GM21717 (cell line): ENCODE data around the gene MRPL32.

Experiments
- ATAC-seq: cut with Tn5 transposase; IDR thresholded peaks from one replicate; pipeline ENCODE4 v1.9.1; 2021; ENCODE audit warnings: mild to moderate bottlenecking, moderate library complexity; ENCODE audit not compliant: unreplicated experiment

MRPL32 gene

DNA sequence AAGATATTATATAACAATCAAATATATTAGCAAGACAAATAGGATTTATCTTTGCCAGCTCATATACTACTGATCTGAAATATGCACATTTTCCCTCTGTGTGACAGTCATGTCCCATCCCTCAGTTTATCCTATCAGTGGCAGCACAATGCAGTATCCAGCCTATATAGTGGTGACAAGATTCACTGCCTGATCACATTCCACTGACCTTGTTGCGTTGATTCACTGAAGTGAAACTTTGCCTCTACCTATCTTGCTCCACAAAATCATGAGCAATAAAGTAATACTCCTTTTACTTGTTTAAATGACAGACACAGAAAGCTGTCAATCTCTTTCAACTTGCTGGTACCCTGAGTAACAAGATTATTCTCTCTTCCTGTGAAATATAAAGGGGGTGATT, 6.5 kb upstream of the MRPL32 start:
- no peak for ATAC-seq

DNA sequence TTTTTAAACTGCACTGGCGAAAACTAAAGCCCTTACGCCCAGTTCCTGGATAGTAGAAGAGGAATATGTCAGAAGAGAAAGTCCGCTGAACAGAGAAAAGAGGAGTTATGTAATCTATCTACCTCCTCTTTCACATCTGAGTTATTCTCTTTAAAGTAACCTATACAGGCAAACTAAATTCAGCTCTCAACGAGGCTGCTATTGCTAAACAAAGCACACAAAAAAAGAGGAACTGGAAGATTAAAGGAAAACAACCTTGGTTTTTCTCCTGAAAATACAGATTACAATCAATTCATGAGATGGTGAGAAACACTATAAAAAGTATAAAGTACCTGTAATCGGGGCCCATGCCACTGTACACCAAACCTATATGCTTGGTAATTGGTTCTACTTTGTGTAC, 6.0 kb upstream of the MRPL32 start:
- ATAC-seq: no peak

DNA sequence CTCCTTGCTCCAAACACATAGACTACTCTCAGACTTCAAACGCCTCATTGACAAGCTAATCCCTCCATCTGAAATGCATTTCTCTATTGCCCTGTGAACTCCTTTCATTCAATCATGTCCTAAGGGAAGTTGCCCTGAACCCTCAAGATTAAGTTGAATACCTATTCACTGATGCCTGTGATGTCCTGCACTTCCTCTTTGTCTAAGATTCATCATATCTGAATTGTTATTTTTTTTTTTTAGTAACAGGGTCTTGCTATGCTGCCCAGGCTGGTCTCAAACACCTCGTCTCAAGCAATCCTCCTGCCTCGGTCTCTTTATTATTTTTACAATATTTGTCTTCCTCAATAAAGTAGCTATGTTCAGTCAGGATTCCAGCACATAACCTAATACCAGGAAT, 3.4 kb upstream of the MRPL32 start:
- ATAC-seq: no peak

DNA sequence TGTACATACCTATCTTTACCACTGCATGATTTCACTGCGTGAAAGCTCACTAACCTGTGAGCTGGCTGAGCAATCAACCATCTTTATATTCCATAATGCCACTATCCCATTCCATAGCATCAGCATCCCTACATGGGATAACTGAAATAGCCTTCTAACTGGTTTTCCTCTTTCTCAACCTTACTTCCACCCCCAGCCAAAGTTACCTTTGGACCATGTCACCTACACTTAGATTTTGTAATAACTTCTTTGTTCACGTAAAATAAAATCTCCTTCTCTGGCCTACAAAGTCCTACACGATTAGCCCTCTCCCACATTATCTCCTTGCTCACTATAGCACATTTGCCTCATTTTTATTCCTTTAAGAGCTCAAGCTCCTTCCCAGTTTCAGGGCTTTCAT, 2.7 kb upstream of the MRPL32 start:
- no peak for ATAC-seq

DNA sequence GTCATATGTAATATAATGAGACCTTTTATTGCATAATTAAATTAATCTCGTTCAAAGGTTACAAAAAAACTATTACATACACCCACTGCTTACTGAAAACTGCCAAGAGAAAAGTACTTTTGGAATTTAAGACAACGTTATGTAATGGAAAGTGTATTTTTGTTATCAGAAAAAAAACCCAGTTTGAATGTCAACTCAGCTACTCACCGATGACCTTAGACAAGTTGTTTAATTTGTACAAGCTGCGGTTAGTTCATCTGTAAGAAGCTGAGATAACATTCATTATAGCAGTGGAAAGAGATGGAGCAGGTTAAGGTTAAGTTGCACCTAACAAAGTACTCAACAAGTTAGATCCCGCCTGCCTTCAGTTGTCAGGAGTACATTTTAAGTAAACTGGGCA, 1.3 kb upstream of the MRPL32 start:
- no peak for ATAC-seq

DNA sequence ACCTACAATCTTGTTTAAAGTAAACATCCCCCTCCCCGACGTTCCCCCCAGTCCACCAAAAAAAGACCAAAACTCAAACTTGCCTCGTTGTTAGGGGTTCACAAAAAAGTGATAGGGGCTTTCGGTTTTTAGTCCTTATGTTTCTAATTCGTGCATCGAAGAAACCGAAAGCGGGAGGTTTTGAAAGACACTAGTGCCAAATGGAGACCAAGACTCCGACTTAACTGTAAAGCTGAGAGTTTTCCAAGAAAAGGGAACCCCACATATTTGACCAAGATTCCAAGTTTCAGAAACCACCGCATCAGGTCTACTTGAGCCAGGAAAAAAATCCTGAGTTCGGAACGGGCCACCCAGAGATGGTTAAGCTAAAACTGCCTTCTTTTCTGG, 736 bp upstream of the MRPL32 start:
- peak; percentile 11 for ATAC-seq

DNA sequence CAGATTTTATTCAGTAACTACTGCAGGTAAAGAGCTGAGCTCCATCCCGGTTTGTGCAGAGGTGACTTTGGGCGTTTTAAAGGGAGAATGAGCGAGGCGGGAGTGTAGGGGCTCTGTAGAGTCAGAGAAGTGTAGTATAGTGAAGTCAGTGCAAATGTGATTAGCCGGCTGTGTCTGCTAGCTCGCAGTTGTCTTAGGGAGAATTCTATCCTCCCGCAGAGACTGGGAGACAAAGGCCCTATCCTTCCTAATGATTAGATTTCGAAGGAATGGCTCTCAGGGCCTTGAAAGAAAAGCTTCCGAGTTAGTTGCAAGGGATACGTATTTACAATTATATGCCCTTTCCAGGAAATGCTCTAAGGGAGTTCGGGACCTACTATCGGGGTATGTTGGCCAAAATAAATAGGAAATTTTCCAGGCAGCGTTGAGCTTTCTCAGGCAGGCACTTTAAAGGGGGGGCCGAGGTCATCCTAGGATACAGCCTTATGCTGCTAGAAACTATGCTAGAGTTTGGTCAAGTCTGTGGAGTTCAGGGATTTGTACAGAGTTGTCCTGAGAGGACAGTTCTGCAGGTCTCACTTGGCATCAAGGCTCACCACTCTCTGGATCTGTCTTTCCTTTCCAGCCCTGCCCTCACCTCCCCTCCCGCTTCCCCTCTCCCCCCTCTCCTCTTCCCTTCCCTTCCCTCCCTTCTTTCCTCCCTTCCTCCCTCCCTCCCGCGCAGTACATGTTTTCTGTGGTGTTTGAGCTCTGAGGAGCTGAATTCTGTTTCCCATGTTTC, 825 bp downstream of the MRPL32 start:
- ATAC-seq: no peak

DNA sequence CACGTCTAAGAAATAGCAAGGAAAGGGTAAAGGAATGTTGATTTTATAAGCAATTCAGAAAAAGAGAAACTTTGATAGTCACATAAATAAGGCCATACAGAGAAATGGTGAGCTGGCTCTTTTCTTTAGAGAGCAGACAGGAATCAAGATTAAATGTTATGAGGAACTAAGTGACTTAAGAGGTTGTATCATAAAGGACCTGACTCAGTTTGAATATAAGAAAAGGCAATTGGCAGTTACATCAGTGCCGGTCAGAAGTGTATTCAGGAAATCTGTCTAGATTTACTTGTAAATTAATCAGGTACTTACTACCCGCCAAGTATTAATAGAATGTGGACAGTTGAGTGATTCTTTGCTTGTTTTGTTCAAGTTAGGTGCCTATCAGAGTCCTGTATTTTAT, 2.1 kb downstream of the MRPL32 start:
- no peak for ATAC-seq

DNA sequence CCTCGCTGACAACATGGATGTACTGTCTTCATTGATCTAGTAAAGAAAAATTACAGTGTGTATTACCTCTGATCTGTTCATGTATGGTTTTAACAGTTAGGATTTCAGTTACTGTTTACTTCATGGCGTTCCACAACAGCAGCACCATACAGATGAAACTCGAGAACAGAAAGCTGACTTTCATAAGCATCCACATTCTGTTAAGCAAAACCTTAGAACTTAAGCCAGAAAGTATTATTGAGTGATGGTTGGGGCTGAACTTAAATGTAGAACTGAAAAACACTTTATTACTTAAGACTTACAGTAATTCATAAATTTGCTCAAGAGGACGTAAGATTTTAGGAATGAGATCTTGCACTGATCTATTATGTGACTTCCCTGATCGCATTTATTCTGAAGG, 3.7 kb downstream of the MRPL32 start:
- ATAC-seq: no peak

DNA sequence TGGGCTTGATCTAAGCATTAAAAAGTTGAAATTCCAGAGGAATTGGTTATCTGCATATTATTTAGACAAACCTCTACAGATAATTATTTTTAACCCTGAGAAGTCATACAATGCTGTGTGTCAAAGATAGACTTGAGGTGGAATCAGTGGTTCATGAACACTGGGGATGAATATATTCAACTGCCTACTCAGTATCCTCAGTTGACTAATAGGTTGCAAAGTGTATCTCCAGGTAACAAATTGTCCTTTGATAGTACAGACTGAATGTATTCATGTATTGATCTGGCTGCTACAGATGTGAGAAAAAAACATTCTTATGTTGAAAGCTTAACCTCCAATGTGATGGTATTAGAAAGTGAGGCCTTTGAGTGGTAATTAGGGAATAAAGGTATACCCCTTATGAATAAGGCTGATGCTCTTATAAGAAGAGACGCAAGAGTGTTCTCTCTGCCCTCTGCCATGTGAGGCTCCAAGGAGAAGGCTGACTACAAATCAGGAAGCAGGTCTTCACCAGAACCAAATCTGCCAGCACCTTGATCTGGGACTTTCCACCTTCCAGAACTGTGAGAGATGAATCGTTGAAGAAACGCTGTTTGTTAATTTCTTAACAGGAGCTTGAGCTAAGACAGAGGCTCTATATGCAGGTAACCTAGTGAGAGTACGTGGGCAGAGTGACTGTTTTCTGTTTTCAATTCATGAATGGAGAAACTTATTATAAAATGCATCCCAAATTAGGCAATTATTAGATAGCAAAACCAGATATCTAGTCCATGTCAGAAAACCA, 7.5 kb downstream of the MRPL32 start:
- ATAC-seq: no peak

DNA sequence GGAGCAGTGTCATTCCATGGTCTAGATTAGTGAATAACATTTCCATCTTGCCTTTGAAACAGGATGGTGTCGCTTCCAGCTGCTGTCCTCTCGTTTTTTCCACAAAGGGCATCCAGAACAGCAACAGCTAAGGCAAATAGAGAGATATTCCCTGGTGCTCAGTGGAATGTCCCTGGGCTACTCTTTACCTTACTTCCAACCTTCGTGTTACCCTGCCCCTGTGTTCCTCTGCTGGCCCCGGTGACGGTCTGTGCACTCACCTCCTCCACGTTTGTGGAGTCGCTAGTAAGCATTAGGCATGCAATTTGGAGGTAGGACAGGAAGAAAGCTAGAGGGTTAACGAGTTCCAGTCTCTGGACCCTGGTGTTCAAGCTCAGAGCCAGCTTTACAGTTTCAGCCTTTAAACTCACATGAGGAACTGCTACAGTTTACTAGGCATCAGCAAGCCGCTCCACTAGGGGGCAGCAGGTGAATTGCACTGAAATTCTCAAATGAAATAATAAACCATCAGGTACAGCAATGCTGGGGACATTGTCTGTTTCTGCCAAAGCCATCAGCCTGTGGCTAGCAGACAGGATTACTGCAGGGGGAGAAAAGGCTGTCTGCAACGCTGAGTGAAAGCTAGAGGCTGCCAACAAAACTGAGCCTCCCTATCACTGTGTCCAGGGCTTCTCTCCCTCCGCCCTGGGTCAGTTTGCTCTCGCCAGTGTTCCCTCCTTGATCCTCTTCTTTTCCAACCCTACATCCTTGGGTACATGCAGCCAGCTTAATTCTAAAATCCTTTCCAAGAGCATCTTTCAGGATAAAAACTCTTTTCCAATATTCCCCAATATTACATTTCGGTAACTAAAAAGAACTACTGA, 9.0 kb downstream of the MRPL32 start:
- peak; percentile 35 for ATAC-seq

DNA sequence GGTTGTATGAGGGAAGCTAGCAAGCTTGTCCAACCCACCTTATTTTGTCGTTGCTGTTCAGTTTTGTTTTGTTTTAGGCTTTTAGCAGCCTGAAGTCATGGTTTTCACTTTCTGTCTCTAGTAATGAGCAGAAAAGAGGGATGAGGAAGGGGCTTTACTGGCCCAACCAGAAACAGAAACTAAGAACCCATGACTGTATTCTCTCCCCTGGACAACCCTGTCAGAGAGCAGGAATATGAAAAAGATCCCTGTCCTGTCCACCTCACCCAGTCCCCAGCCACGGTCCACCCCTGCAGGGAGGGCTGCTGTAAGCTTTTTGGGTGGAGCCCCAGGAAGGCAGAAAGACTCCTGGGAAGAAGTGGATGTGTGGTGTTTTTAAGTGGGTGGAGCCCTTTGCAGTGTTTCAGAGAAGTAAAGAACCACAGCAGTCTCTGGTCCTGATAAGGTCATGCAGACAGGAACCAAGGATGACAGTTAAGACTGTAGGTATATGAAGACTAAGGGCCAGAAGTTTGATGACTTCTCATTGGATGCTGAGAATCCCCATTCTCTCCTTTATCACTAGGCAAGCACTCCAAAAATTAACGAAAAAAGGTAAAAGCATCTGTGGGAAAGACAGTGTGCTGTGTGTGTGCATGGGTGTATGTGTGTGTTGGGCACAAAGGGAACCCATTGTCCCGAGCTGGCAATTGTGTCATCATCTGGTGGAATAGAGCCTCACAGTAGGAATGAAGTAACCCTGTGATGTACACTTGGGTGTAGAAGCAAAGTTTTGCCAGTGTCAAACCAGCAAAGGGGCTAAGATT, 13.8 kb downstream of the MRPL32 start:
- peak; percentile 78 for ATAC-seq

DNA sequence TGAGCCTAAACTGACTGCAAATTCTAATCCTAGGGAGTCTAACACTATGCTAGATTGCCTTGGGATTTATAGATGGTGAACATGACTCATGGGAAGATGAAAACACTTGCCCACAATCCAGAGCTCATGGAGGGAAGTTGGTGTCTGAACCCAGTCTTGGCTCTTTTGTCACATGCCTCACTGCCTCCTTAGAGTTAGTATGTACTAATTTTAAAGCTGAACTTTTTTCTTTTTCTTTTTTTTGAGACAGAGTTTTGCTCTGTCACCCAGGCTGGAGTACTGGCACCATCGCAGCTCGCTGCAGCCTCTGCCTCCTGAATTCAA, 14.4 kb downstream of the MRPL32 start:
- ATAC-seq: no peak

DNA sequence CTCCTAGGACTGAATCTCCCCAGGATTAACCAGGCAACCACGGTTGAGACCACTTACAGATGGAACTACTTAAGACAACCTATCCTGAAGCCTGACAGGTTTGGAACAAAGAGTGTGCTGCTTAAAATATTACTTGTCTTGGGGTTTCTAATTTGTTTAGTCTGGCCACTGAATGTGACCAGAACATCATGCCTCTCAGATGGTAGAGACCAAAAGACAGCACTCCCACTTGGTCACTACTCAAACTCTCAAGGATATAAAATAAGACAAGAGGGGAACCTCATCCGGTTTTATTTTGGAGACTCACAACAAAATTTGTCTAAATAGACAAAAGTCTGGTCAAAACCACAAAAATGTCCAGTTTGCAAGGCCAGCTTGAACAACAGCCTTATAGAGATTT, 15.3 kb downstream of the MRPL32 start:
- no peak for ATAC-seq

DNA sequence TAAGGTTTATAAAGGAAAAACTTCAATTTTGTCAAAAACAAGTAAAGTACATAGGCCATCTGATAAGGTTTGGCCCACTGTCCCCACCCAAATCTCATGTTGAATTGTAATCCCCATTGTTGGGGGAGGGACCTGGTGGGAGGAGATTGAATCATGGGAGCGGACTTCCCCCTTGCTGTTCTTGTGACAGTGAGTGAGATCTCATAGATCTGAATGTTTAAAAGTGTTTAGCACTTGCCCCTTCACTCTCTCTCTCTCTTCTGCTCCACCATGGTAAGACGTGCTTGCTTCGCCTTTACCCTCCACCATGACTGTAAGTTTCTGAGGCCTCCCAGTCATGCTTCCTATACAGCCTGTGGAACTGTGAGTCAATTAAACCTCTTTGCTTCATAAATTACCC, 18.2 kb downstream of the MRPL32 start:
- no peak for ATAC-seq

DNA sequence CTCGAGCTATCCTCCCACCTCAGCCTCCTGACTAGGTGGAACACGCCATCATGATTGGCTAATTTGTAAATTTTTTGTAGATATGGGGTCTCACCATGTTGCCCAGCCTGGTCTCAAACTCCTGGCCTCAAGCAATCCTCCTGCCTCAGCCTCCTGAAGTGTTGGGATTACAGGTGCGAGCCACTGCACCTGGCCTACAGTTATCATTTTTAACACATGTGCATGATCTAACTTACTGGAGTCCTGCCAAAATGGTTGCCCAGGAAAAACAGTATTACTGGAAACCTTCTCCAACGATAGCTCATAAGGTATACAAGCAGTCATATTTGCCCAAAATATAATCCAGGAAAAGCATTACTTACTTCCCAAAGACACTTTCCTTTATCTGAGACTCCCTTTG, 20.2 kb downstream of the MRPL32 start:
- no peak for ATAC-seq

DNA sequence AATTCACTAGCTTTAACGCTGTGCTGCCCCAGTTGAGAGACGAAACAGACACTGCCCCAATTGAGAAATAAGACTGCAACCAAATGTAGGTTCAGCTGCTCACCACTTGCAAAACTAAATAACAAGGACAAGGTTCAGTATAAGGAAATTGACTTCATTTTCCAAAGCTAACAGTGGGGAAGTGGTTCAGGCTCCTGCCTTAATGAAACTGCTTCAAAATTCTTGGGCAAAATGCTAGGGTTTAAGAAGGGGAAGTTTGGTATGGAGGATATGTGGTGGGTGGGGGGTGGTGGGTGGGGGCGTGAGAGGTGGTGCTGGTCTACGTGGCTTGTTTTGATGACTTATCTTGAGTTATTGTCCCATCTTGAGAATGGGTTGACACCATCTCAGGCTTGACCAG, 21.8 kb downstream of the MRPL32 start:
- no peak for ATAC-seq

DNA sequence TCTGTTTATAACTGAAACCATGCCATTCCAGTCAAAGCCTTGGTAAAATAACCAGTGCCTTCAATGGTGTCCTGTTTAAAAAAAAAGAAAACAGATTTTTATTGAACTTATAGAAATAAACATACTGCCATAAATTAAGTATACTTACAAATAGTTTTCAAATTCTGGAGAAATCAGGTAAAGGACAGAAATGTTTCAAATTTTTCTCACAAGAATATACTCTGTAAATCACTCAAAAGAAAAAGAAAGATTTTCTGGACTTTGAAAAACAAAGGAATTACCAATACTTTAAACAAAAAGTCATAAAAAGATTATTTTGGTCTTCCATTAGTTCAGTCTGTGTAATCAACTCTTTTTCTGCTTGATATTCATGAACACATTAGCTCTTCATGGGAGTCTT, 23.9 kb downstream of the MRPL32 start:
- ATAC-seq: no peak

DNA sequence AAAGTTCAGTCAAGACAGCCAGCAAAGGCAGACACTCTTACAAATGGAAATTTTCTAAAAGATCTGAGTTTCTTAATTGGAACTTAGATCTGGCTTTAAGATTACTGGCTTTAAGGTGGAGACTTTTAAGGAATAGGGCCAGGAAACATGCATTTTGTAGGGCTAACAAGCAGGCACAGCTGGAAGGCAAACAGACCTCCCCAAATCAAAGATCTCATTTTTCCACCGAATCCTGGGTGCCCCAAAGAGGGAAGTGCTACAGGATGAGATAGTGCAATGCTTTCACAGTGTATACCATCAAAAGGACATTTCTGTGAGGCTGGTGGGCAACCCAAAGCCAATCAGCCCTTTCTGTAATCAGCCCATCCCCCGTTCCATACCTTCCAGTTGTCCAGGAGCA, 27.4 kb downstream of the MRPL32 start:
- no peak for ATAC-seq

DNA sequence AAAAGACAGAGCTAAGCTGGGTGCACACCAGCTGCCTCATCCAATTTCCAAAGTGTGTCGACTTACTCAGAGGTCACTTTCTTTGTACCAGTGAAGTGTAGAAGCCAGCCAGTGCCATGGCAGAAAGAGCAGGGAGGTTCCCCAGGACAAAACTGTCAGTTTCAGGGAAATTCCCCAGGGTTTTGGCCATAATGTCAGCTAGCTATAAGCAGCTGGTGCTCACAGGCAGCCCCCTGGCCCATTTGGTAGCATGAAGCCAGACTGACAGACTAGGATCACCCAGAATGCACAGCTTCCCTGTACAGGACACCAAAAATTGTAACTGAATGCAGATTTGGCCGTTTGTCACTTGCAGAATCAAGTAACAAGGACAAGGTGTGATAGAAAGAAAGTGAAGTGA, 28.6 kb downstream of the MRPL32 start:
- peak; percentile 63 for ATAC-seq

DNA sequence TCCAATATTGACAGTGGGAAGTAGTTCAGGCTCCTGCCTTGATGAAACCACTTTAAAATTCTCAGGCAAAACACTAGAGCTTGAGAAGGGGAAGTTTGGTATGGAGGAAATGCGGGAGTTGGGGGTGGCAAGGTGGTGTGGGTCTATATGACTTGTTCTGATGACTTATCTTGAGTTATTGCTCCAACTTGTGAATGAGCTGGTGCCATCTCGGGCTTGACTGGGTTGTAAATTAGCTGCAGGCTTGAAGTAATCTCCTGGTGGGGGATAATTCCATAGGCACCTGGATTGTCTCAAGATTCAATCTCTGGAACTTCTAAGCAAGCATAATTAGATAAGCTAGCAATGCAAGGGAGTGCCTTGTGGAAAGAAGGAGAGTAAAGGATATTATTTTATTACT, 29.0 kb downstream of the MRPL32 start:
- ATAC-seq: no peak
